GM18498 (cell line): ENCODE results near the gene CAPZB.
"Not testable (repeated sequence)": the region's sequence is repeated elsewhere in the genome, so short reads cannot be mapped to it uniquely, and the experiment has no call there.

ENCODE experiments used
- ATAC-seq: cut with Tn5 transposase; IDR thresholded peaks from one replicate; pipeline ENCODE4 v1.9.1; 2021; ENCODE audit warnings: mild to moderate bottlenecking, moderate library complexity; ENCODE audit not compliant: unreplicated experiment

Gene CAPZB

DNA sequence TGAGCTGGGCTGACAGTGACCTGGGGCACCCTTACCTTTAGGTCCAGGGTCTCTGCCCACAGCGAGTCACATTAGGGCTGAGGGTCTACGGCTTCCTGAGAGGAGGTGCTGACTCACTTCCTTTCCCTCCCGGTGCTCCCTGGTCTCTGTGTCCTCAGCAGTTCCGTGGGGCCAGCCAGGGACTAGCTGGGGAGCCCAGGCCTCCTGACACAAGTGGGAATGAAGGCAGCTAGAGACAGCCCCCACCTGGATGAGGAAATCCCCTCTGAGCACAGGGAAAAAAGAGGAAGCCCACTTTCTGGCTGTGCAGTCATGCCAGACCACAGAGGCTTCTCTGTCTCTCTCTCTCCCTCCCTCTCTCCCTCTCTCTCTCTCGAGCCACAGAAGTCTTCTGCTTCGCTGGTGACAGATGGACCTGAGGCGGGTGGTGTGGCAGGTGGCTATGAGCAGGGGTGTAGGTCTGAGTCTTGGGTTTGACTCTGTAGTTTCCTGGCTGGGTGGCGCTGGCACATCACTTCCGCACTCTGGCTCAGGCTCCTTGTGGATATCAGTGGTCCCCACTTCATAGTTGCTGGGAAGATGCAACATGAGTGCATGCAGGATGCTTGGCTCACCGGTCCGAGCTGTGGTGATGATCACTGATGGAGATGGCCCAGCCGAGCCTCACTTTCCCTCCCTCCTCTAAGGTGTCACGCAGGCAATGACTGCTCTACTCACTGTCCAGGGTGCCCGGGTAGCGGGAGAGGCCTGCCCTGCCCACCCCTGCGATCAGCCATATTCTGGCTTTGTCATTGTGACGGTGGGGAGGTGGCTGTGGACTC is 169.8 kb downstream of the CAPZB start:
- ATAC-seq, result no peak

DNA sequence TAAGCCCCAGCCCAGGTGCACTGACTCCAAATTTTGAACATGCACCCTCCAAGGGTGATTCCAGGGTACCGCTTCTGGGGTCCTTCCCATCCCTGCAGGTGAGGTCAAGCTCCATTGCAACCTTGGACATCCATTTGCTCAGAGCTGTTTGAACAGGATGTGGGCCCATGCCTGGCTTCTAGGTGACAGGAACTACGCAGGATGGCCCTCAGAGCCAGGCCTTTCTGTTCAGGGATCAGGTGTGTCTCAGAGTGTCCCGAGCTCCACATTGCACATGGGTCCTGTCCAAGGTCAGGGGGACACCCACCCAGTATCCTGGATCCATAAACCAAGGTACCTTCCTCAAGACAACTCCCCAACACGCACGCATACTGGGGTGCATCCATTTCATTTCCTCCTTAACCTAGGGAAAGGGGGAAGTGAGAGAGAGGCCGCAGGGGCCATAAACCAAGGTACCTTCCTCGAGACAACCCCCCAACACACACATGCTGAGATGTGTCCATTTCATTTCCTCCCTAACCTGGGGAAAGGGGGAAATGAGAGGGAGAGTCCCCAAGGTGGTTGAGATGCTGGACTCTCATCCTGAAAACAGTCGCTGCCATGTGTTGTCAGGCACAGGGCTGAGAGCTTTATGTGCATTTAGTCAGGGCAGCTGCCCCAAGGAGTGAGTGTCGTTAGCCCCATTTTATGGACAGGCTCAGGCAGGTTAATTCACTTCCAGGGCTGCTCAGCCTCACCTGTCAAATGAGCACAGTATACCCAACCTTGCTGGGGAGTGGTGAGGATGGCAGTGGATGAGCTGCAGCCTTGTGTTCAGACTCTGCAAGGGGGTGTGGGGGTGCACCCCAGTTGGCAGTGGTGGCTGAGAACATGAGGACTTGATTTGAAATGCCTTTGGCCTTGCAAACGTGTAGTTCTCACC is 171.1 kb downstream of the CAPZB start:
- ATAC-seq, result no peak

DNA sequence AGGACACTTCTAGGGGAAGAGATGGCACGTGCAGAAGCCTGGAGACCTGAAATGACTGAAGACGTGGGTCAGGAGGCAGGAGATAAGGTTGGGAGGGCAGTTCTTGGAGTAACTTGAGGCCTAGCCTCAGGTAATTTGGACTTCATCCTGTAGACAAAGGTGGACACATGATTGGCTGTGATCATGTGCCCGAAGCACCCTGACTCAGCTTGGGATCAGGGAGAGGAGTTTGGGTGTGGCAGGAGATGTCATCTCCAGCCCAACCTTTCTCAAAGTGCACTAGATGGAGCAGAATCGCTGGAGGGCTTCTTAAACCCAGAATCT is 171.7 kb downstream of the CAPZB start:
- ATAC-seq, result no peak

DNA sequence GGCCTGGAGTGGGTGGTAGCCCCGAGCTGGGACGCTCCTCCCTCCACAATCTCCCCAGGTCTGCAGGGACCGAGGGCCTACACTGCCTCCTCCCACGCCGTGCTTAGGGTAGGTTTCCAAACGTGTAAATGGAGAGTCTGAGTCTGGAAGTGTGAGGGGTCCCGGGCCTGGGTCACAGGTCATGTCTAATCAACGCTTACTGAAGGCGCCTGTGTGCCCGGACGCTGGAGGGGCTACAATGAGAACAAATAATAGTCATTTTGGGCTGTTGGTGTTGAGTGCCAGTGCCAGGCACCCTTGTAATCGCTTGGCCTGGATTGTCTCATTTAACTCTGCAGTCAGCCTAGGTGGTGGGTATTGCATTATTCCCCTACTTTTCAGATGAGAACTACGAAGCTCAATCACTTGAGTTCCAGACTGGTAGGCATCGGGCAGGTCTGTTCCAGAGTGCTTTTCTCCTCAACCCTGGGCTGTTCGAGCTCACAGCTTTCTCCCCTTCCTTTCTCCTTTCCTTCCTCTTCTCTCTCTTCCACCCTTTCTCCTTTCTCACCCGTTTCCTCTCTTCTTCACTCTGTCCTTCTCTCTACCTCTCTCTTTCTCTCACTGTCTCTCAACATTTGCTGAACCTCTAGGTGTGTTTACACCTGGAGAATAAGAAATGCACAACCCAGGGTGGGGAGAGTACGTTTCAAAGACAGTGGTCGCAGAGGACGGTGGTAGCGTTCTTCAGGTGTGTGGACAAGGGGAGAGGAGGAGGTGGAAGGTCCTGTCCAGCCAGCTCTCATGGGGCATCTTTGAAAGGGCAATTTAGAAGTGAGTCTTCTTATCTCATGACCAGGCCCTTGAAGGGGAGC is 172.3 kb downstream of the CAPZB start:
- ATAC-seq, result peak; percentile 17

- peak; percentile 79 for ATAC-seq
These were observed 173.2 kb downstream of the CAPZB start, which contains the start of the genes AKR7A2 and SLC66A1 for GRCh38 chr1:19311931-19312781. Gene AKR7A2 (minus strand): TSS chr1:19312144. CDS start chr1:19312124, 20 bp downstream. Gene SLC66A1 (plus strand): TSS chr1:19312326. CDS start chr1:19317678, 5,352 bp downstream.

DNA sequence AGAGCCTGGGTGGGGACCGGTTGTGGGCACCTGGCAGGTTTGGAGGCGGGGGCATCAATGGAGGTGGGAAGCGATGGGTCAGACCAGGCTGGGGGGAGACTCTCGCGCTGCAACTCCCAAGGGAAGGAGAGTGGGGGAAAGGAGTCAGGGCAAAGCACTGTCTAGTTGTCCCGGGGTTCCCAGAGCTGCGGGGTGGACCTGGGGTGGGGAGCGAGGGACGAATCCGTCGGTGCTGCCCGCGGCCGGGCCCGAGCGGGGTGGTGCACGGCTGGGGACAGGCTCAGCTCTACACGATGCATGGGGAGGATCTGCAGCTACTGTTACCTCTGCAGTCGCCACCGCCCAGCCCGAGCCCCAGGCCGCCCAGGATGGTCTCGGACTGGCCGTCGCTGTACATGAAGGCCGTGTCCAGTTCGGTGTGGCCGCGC is 173.8 kb downstream of the CAPZB start:
- peak; percentile 17 for ATAC-seq

DNA sequence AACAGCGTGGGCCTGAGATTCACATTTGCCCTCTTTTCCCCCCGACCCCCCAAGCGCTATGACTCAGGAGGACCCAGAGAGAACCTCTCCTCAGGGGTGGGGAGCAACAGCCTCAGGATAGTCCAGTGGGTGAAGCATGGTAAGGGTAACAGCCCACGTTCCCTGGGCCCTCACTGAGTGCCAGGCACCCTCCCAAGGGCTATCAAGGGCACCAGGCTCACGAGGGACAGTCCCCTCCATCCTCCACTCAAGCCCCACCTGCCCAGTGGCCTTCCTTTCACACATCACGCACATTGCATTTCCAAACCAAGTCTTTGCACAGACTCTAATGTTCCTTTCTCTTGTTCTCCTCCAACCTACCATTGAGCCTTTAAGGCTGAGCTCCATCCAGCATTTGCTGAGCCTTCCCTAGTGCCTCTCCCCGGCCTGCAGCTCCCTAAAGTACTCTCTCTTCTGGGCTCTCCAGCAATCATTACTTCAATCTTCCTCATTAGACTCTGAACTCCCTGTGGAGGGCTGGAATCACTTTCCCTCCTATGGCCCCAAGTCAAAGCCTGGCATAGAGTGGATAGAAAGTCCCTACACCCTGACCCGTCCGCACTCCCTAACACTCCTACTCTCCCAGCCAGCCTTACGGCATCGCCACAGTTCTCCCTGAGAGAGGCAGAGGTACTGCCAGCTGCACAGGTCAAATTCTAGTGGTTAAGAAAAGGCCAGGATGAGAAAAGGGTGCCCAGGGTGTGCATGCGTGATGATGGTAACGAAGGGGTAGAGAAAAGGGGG is 174.4 kb downstream of the CAPZB start:
- ATAC-seq, result no peak

DNA sequence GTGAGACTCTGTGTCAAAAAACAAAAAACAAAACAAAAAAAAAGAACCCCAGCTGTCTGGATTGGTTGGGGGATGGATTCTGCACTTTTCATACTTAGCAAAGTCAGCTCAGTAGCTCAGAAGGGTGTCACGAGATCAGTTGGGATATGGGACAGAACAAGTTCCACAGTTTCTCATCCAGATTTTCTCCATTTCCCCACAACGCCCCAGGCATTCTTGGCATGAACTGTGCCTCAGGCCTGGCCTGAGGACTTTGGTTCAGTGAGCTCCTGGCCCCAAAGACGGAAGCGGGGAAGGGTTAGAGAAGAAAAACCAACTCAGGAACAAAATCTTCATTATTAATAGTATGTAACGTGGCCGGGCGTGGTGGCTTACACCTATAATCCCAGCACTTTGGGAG is 175.3 kb downstream of the CAPZB start:
- ATAC-seq, result no peak

- no peak for ATAC-seq
These were observed 176.1 kb downstream of the CAPZB start for GRCh38 chr1:19309123-19309813.

DNA sequence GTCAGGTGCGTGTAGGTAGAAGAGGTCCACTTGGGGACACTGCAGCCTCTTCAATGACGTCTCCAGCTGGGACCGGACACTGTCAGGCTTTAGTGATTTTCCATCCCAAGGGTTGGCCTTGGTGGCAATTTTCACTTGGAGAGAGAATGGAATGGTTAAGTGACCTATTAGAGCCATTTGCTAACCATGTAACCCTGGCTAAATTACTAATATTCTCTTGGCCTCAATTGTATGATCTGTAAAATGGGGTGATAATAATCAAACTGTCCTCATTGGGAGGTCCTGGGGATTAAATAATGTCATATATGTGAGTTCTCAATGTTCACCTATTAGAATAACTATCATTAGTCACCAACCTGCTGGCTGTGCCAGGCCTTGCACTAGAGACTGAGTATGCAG is 176.8 kb downstream of the CAPZB start:
- no peak for ATAC-seq

GRCh38 chr1:19307794-19308508 is 177.4 kb downstream of the CAPZB start:
- no peak for ATAC-seq

GRCh38 chr1:19306941-19307340 is 178.4 kb downstream of the CAPZB start:
- ATAC-seq, result no peak

- no peak for ATAC-seq
These were observed 179.5 kb downstream of the CAPZB start for GRCh38 chr1:19305880-19306279.

DNA sequence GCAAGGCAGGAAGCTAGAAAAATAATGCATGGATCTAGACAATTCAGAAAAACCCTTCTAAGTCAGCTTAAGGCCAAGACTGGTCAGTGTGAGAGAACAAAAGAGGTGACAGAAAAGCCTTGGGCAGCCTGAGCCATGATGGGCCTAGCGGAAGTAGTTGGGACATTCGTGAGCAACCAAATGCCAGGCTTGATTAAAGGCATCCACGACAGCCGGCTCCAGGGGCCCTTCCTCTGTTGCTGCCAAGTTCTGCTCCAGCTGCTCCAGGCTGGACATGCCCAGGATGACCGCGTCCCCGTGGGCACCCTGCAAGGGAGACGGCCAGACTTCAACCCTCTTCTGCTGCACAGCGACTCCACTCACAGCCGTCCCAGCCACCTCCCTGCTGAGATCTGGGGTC is 181.3 kb downstream of the CAPZB start:
- not testable (repeated sequence) for ATAC-seq

DNA sequence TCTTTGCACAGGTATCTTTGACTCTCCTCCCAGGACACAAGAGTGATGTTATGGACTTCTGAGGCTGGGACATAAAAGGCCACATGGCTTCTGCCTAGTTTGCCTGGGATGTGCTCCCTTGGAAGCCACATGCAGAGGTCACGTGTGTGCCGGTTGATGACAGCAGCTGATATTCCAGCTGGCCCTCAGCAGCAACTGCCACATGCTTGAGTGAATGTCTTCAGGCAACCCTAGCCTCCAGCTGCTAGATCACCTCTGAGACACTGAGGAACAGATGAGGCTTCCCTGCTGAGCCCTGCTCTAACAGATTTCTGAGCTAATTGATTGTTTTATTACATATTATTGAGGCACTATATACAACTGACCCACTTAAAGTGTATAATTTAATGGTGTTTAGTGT is 185.1 kb downstream of the CAPZB start:
- ATAC-seq, result no peak

- no peak for ATAC-seq
These were observed 190.7 kb downstream of the CAPZB start for GRCh38 chr1:19294638-19295037.

- ATAC-seq, result no peak
These were observed 196.1 kb downstream of the CAPZB start for GRCh38 chr1:19289244-19289643.
